ENCODE measurements around the gene USP11. TPM values are rescaled to one million over a fixed set of nuclear protein-coding genes. Genes with fewer than 3 reads are reported as not detected.

Gene USP11
- total RNA-seq, 1 experiment from 2014 or later: 62.0 TPM

- Histone ChIP-seq H3K9me2 (ENCODE audit: insufficient read depth) (no peaks in the 10 kb centered on the region), H3K9ac (ENCODE audit: low read length) (no peak overlapping the region), H3K4me1 (ENCODE audit: control insufficient read depth in 1 of 2, insufficient read depth in 2 of 2, low read length in 2 of 2) (peaks cover 3 to 17% of the 10 kb centered on the region in 2 experiments; a peak in 3 of 4 replicates), H3K9me3 (ENCODE audit: control insufficient read depth in 1 of 2, insufficient read depth in 1 of 2, low read depth in 1 of 2, low read length in 2 of 2) (no peaks in the 10 kb centered on the region), H3K79me2 (ENCODE audit: insufficient read depth, low read length) (peaks cover 11% of the 10 kb centered on the region), H4K20me1 (ENCODE audit: insufficient read depth) (no peaks in the 10 kb centered on the region), H3K4me3 (replicated peaks in 1 of 2; ENCODE audit: low read depth in 1 of 2, low read length in 2 of 2) (no peak overlapping the region), H3K27ac (ENCODE audit: low read depth, low read length) (no peak overlapping the region), H3K27me3 (ENCODE audit: insufficient read depth, low read length) (no peaks in the 10 kb centered on the region), H3K4me2 (ENCODE audit: low read length) (no peak overlapping the region), H3K36me3 (ENCODE audit: control insufficient read depth in 1 of 2, insufficient read depth in 2 of 2, low read length in 2 of 2) (peaks cover 14 to 18% of the 10 kb centered on the region in 2 experiments), H2AFZ (ENCODE audit: low read depth, low read length, poor library complexity, severe bottlenecking) (no peak overlapping the region)
- DNase-seq (ENCODE audit: low read depth, low spot score) (no peak), ATAC-seq (no peak)
- TF ChIP-seq JUND (IDR thresholded peaks at IDR 0.05): no peak
- TF ChIP-seq, protein P1, sequence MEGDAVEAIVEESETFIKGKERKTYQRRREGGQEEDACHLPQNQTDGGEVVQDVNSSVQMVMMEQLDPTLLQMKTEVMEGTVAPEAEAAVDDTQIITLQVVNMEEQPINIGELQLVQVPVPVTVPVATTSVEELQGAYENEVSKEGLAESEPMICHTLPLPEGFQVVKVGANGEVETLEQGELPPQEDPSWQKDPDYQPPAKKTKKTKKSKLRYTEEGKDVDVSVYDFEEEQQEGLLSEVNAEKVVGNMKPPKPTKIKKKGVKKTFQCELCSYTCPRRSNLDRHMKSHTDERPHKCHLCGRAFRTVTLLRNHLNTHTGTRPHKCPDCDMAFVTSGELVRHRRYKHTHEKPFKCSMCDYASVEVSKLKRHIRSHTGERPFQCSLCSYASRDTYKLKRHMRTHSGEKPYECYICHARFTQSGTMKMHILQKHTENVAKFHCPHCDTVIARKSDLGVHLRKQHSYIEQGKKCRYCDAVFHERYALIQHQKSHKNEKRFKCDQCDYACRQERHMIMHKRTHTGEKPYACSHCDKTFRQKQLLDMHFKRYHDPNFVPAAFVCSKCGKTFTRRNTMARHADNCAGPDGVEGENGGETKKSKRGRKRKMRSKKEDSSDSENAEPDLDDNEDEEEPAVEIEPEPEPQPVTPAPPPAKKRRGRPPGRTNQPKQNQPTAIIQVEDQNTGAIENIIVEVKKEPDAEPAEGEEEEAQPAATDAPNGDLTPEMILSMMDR (IDR thresholded peaks at IDR 0.05 in 2 of 3, conservative IDR thresholded peaks at IDR 0.05 in 1 of 3; ENCODE audit: borderline replicate concordance in 1 of 3, insufficient read depth in 1 of 3, low read depth in 2 of 3, low read length in 2 of 3): no peak
- no peak for TF ChIP-seq YY1 (IDR thresholded peaks at IDR 0.05; ENCODE audit: extremely low read depth, insufficient replicate concordance, low read depth, low read length)
- TF ChIP-seq EGR1 (IDR thresholded peaks at IDR 0.05; ENCODE audit: low read depth): no peak
- no peak for TF ChIP-seq EZH2phosphoT487 (IDR thresholded peaks at IDR 0.05; ENCODE audit: borderline replicate concordance)
- no peak for TF ChIP-seq CBX3 (IDR thresholded peaks at IDR 0.05; ENCODE audit: low read depth)
- TF ChIP-seq, protein P2, sequence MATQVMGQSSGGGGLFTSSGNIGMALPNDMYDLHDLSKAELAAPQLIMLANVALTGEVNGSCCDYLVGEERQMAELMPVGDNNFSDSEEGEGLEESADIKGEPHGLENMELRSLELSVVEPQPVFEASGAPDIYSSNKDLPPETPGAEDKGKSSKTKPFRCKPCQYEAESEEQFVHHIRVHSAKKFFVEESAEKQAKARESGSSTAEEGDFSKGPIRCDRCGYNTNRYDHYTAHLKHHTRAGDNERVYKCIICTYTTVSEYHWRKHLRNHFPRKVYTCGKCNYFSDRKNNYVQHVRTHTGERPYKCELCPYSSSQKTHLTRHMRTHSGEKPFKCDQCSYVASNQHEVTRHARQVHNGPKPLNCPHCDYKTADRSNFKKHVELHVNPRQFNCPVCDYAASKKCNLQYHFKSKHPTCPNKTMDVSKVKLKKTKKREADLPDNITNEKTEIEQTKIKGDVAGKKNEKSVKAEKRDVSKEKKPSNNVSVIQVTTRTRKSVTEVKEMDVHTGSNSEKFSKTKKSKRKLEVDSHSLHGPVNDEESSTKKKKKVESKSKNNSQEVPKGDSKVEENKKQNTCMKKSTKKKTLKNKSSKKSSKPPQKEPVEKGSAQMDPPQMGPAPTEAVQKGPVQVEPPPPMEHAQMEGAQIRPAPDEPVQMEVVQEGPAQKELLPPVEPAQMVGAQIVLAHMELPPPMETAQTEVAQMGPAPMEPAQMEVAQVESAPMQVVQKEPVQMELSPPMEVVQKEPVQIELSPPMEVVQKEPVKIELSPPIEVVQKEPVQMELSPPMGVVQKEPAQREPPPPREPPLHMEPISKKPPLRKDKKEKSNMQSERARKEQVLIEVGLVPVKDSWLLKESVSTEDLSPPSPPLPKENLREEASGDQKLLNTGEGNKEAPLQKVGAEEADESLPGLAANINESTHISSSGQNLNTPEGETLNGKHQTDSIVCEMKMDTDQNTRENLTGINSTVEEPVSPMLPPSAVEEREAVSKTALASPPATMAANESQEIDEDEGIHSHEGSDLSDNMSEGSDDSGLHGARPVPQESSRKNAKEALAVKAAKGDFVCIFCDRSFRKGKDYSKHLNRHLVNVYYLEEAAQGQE (IDR thresholded peaks at IDR 0.05; ENCODE audit: low read depth): no peak
- TF ChIP-seq, protein P3, sequence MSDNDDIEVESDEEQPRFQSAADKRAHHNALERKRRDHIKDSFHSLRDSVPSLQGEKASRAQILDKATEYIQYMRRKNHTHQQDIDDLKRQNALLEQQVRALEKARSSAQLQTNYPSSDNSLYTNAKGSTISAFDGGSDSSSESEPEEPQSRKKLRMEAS (IDR thresholded peaks at IDR 0.05): no peak
- TF ChIP-seq ELF1 (IDR thresholded peaks at IDR 0.05; ENCODE audit: borderline replicate concordance, low read depth): no peak
- no peak for TF ChIP-seq TCF7L2 (IDR thresholded peaks at IDR 0.05; ENCODE audit: borderline replicate concordance, extremely low read depth, insufficient read depth, insufficient read length)
- TF ChIP-seq ZNF274 (IDR thresholded peaks at IDR 0.05; ENCODE audit: low read depth, low read length): no peak
- POLR2A ChIA-PET: no interaction called here
- CTCF ChIA-PET: no interaction called here
- RAD21 ChIA-PET (ENCODE audit: low non-redundant PET in 1 of 2, low total read pairs in 2 of 2, uncharacterized antibody in 2 of 2, unreplicated experiment in 2 of 2): no interaction called here
- intact Hi-C loops (cut with micrococcal nuclease): no loop called here
- no TSS peak for BruUV-seq (replicated peaks)
These were observed 3.4 kb upstream of the USP11 start for GRCh38 chrX:47229427-47229826.
